CD14-positive monocyte (primary cell): Measurements from ENCODE around the gene OBSCN. TPM values are rescaled to one million over a fixed set of nuclear protein-coding genes. Genes with fewer than 3 reads are reported as not detected.

Source experiments
- DNase-seq, 3 donors: peaks; one replicate each; pipeline ENCODE4 v3.0.0-alpha.2; 2011 to 2022
- H2AFZ ChIP-seq: 2 replicates; pipeline ENCODE4 v1.6.0; 2012; ENCODE audit warnings: mild to moderate bottlenecking, low read depth, low read length, inconsistent platforms; ENCODE audit not compliant: insufficient read depth, poor library complexity, severe bottlenecking
- H3K27ac ChIP-seq, 2 donors: 1 replicate in 1 of 2; 2 replicates in 1 of 2; pipeline ENCODE4 v1.5.1; 2012 to 2013; ENCODE audit warnings: low read length in 2 of 2, control low read depth in 1 of 2, inconsistent platforms in 1 of 2, low read depth in 1 of 2, mild to moderate bottlenecking in 1 of 2
- H3K27me3 ChIP-seq, 2 donors: one replicate each; pipeline versions ENCODE4 v1.6.0 to v1.6.1; 2011 to 2013; ENCODE audit warnings: low read length in 2 of 2; ENCODE audit not compliant: control insufficient read depth in 2 of 2, insufficient read depth in 2 of 2
- H3K36me3 ChIP-seq, 2 donors: replicated peaks in 1 of 2; 1 replicate in 1 of 2; 2 replicates in 1 of 2; pipeline versions ENCODE4 v1.5.1 to v1.6.1; 2012 to 2013; ENCODE audit warnings: low read length in 2 of 2, control low read depth in 1 of 2, inconsistent platforms in 1 of 2, mild to moderate bottlenecking in 1 of 2; ENCODE audit not compliant: insufficient read depth in 2 of 2, control insufficient read depth in 1 of 2
- H3K4me1 ChIP-seq, 2 donors: 1 replicate in 1 of 2; 2 replicates in 1 of 2; pipeline versions ENCODE4 v1.5.1 to v1.6.1; 2012 to 2013; ENCODE audit warnings: low read length in 2 of 2, control low read depth in 1 of 2, inconsistent platforms in 1 of 2, mild to moderate bottlenecking in 1 of 2, moderate library complexity in 1 of 2; ENCODE audit not compliant: insufficient read depth in 2 of 2, control insufficient read depth in 1 of 2
- H3K4me2 ChIP-seq: replicated peaks from 2 replicates; pipeline ENCODE3; 2012; ENCODE audit warnings: low read length, moderate library complexity, mild to moderate bottlenecking; ENCODE audit not compliant: poor library complexity, severe bottlenecking; ENCODE audit errors: extremely low read depth
- H3K4me3 ChIP-seq, 3 experiments: fragments of 200-600 bp in 1 of 3; sonication (generic) in 1 of 3; replicated peaks in 1 of 3; 1 replicate in 2 of 3; 2 replicates in 1 of 3; pipeline ENCODE4 v1.5.1; 2011 to 2013; ENCODE audit warnings: low read length in 3 of 3, mild to moderate bottlenecking in 3 of 3, control low read depth in 2 of 3, low read depth in 2 of 3, inconsistent platforms in 1 of 3, moderate library complexity in 1 of 3
- H3K79me2 ChIP-seq: 2 replicates; pipeline ENCODE4 v1.6.0; 2012; ENCODE audit warnings: mild to moderate bottlenecking, control low read depth, inconsistent platforms, low read length, moderate library complexity; ENCODE audit not compliant: insufficient read depth
- H3K9ac ChIP-seq: 2 replicates; pipeline ENCODE4 v1.6.0; 2017; ENCODE audit warnings: low read length, mild to moderate bottlenecking; ENCODE audit not compliant: insufficient read depth, poor library complexity, severe bottlenecking
- H3K9me3 ChIP-seq, 2 donors: replicated peaks in 1 of 2; 1 replicate in 1 of 2; 2 replicates in 1 of 2; pipeline versions ENCODE4 v1.5.1 to v1.6.1; 2012 to 2013; ENCODE audit warnings: low read length in 2 of 2, control low read depth in 1 of 2; ENCODE audit not compliant: control insufficient read depth in 1 of 2, insufficient read depth in 1 of 2
- H4K20me1 ChIP-seq: 2 replicates; pipeline ENCODE4 v1.6.0; 2012; ENCODE audit warnings: mild to moderate bottlenecking, low read length, control low read depth, moderate library complexity; ENCODE audit not compliant: insufficient read depth
- H3K27ac Mint-ChIP-seq, 7 donors: one replicate each; pipeline ENCODE4 v1.8.0; 2020; ENCODE audit warnings: mild to moderate bottlenecking in 7 of 7, mixed read lengths in 7 of 7, moderate library complexity in 6 of 7, inconsistent platforms in 2 of 7
- H3K27me3 Mint-ChIP-seq, 3 donors: one replicate each; pipeline ENCODE4 v1.8.0; 2021 to 2022; ENCODE audit warnings: low read depth in 3 of 3, mild to moderate bottlenecking in 3 of 3, mixed read lengths in 3 of 3, moderate library complexity in 3 of 3, inconsistent platforms in 1 of 3
- H3K36me3 Mint-ChIP-seq, 2 donors: one replicate each; pipeline ENCODE4 v1.8.0; 2020; ENCODE audit warnings: mixed read lengths in 2 of 2, inconsistent platforms in 1 of 2, mild to moderate bottlenecking in 1 of 2
- H3K4me1 Mint-ChIP-seq: one replicate; pipeline ENCODE4 v1.8.0; 2020; ENCODE audit warnings: mild to moderate bottlenecking, mixed read lengths
- H3K4me3 Mint-ChIP-seq, 2 donors: one replicate each; pipeline ENCODE4 v1.8.0; 2020; ENCODE audit warnings: mild to moderate bottlenecking in 2 of 2, mixed read lengths in 2 of 2, moderate library complexity in 1 of 2
- H3K9me3 Mint-ChIP-seq, 7 donors: one replicate each; pipeline ENCODE4 v1.8.0; 2020 to 2022; ENCODE audit warnings: mixed read lengths in 7 of 7, mild to moderate bottlenecking in 6 of 7, moderate library complexity in 6 of 7, inconsistent platforms in 2 of 7
- WGBS: methylation state at CpG from one replicate; pipeline ENCODE4 v1.1.5; 2013; ENCODE audit warnings: missing lambda C conversion rate; ENCODE audit not compliant: insufficient coverage; 5-methylcytosine and 5-hydroxymethylcytosine counted together
- intact Hi-C, 2 donors: fragments of 100-400 bp; cut with micrococcal nuclease; formaldehyde crosslinking; loops; one replicate each; pipeline versions ENCODE4 v1.15.0 to v1.15.1; 2023
- polyA plus RNA-seq, 3 donors: library from polyadenylated mRNA; depleted of rRNA in 1 of 3; unstranded in 2 of 3; stranded (reverse) in 1 of 3; fragments of 300-500 nt in 2 of 3; fragments of >200 nt in 1 of 3; fragmentation: Illumina TruSeq in 2 of 3; gene quantifications; 1 replicate in 2 of 3; 2 replicates in 1 of 3; pipeline ENCODE4 v1.2.3, GENCODE V29; 2012 to 2021
- TF ChIP-seq, protein P1 (sequence below): fragments of 200-600 bp; IDR thresholded peaks from one replicate; pipeline ENCODE4 v1.8.0; 2022; ENCODE audit warnings: antibody characterized with exemption, mild to moderate bottlenecking

Gene OBSCN
- polyA plus RNA-seq, 3 donors: 0.57 to 1.5 (median 0.76) TPM

DNA sequence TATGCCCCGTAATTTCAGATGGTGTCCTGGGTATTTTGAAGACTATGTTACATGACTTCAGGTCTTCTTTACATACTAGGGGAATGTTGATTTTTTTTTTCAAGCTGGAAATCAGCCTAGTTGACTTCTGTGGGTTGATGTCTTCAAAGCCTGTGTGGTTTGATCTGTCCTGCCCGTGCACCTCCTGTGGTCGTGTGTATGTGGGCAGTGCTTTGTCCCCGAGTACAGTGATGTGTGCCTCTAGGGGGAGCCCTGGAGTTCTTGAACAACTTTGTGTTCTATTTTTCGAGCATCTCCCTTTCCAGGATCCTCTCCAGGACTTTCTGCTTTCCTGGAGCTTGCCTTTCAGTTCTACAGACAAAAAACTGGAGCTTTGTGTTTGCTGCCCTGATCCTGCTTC lies 28.9 kb downstream of the OBSCN start:
- H3K4me3 Mint-ChIP-seq: no peak overlapping the region
- intact Hi-C loops: no loop called here
- Histone ChIP-seq H3K4me1 (no peaks in the 10 kb centered on the region), H3K4me3 (no peak overlapping the region), H4K20me1 (no peaks in the 10 kb centered on the region), H3K27ac (no peak overlapping the region), H3K9me3 (peaks cover 38 to 51% of the 10 kb centered on the region in 2 donors), H3K79me2 (no peaks in the 10 kb centered on the region), H3K36me3 (no peaks in the 10 kb centered on the region), H2AFZ (no peak overlapping the region), H3K27me3 (no peaks in the 10 kb centered on the region), H3K4me2 (no peak overlapping the region), H3K9ac (no peak overlapping the region)
- H3K27me3 Mint-ChIP-seq: peaks cover 0 to 3% (median 0%) of the 10 kb centered on the region in 3 donors
- TF ChIP-seq, protein P1, sequence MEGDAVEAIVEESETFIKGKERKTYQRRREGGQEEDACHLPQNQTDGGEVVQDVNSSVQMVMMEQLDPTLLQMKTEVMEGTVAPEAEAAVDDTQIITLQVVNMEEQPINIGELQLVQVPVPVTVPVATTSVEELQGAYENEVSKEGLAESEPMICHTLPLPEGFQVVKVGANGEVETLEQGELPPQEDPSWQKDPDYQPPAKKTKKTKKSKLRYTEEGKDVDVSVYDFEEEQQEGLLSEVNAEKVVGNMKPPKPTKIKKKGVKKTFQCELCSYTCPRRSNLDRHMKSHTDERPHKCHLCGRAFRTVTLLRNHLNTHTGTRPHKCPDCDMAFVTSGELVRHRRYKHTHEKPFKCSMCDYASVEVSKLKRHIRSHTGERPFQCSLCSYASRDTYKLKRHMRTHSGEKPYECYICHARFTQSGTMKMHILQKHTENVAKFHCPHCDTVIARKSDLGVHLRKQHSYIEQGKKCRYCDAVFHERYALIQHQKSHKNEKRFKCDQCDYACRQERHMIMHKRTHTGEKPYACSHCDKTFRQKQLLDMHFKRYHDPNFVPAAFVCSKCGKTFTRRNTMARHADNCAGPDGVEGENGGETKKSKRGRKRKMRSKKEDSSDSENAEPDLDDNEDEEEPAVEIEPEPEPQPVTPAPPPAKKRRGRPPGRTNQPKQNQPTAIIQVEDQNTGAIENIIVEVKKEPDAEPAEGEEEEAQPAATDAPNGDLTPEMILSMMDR: no peak
- H3K9me3 Mint-ChIP-seq: peaks cover 28 to 63% (median 54%) of the 10 kb centered on the region in 7 donors
- no peaks in the 10 kb centered on the region for H3K4me1 Mint-ChIP-seq
- H3K36me3 Mint-ChIP-seq: no peaks in the 10 kb centered on the region
- 80% methylated on average over 2 of the region's 5 CpGs for WGBS
- DNase-seq: no peak
- no peak overlapping the region for H3K27ac Mint-ChIP-seq

- Mint-ChIP-seq H3K4me1 (no peaks in the 10 kb centered on the region), H3K27me3 (peaks cover 0 to 3% (median 0%) of the 10 kb centered on the region in 3 donors), H3K9me3 (peaks cover 30 to 73% (median 60%) of the 10 kb centered on the region in 7 donors), H3K36me3 (no peaks in the 10 kb centered on the region), H3K4me3 (no peak overlapping the region), H3K27ac (no peak overlapping the region)
- no peak for DNase-seq
- H3K79me2 ChIP-seq: no peaks in the 10 kb centered on the region
- no peaks in the 10 kb centered on the region for H3K36me3 ChIP-seq
- TF ChIP-seq, protein P1: no peak
- intact Hi-C loops: no loop called here
- no peak overlapping the region for H2AFZ ChIP-seq
- no peak overlapping the region for H3K4me3 ChIP-seq
- H3K4me1 ChIP-seq: no peaks in the 10 kb centered on the region
- WGBS: 96% methylated on average over 5 of the region's 7 CpGs
- no peak overlapping the region for H3K4me2 ChIP-seq
- no peaks in the 10 kb centered on the region for H3K27me3 ChIP-seq
- H3K27ac ChIP-seq: no peak overlapping the region
- H3K9me3 ChIP-seq: peaks cover 48 to 50% of the 10 kb centered on the region in 2 donors
- no peaks in the 10 kb centered on the region for H4K20me1 ChIP-seq
- H3K9ac ChIP-seq: no peak overlapping the region
Measured at GRCh38 chr1:228238007-228238406, 30.2 kb downstream of the OBSCN start.
